HEK293 (cell line): ENCODE data around the gene ABCG8.

Source experiments
- MYNN ChIP-seq: fragments of 450-650 bp; formaldehyde crosslinking; IDR thresholded peaks from 2 replicates; pipeline ENCODE4 v1.5.1; 2016; ENCODE audit warnings: missing biosample characterization, missing genetic modification characterization, borderline replicate concordance
- TCF7L2 ChIP-seq: IDR thresholded peaks from 2 replicates; pipeline ENCODE4 v1.6.1; 2011; ENCODE audit warnings: low read depth, mild to moderate bottlenecking, inconsistent platforms, low read length, moderate library complexity, borderline replicate concordance
- TSHZ1 ChIP-seq: fragments of 450-650 bp; formaldehyde crosslinking; IDR thresholded peaks from 2 replicates; pipeline ENCODE4 v1.5.1; 2016; ENCODE audit warnings: missing biosample characterization, missing genetic modification characterization, borderline replicate concordance
- ZNF10 ChIP-seq: fragments of 450-650 bp; formaldehyde crosslinking; IDR thresholded peaks from 2 replicates; pipeline ENCODE4 v1.5.1; 2017; ENCODE audit warnings: missing biosample characterization, missing genetic modification characterization
- ZNF518A ChIP-seq: fragments of 450-650 bp; formaldehyde crosslinking; conservative IDR thresholded peaks from 2 replicates; pipeline ENCODE4 v1.5.1; 2016; ENCODE audit warnings: low read depth, missing biosample characterization, missing genetic modification characterization
- TF ChIP-seq, protein P1 (sequence below): fragments of 450-650 bp; formaldehyde crosslinking; IDR thresholded peaks from 2 replicates; pipeline ENCODE4 v1.5.1; 2016; ENCODE audit warnings: missing biosample characterization, missing genetic modification characterization
- TF ChIP-seq, protein P2 (sequence below): sonication (generic); formaldehyde crosslinking; IDR thresholded peaks from 2 replicates; pipeline ENCODE4 v1.8.1; 2022; ENCODE audit warnings: mild to moderate bottlenecking, moderate library complexity, missing genetic modification reagents

- TF ChIP-seq TCF7L2 (no peak), MYNN (tag by site-specific recombination) (no peak), ZNF518A (no peak), TSHZ1 (tag by site-specific recombination) (no peak), ZNF10 (no peak)
- TF ChIP-seq, protein P1, sequence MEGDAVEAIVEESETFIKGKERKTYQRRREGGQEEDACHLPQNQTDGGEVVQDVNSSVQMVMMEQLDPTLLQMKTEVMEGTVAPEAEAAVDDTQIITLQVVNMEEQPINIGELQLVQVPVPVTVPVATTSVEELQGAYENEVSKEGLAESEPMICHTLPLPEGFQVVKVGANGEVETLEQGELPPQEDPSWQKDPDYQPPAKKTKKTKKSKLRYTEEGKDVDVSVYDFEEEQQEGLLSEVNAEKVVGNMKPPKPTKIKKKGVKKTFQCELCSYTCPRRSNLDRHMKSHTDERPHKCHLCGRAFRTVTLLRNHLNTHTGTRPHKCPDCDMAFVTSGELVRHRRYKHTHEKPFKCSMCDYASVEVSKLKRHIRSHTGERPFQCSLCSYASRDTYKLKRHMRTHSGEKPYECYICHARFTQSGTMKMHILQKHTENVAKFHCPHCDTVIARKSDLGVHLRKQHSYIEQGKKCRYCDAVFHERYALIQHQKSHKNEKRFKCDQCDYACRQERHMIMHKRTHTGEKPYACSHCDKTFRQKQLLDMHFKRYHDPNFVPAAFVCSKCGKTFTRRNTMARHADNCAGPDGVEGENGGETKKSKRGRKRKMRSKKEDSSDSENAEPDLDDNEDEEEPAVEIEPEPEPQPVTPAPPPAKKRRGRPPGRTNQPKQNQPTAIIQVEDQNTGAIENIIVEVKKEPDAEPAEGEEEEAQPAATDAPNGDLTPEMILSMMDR: no peak
- TF ChIP-seq, protein P2, sequence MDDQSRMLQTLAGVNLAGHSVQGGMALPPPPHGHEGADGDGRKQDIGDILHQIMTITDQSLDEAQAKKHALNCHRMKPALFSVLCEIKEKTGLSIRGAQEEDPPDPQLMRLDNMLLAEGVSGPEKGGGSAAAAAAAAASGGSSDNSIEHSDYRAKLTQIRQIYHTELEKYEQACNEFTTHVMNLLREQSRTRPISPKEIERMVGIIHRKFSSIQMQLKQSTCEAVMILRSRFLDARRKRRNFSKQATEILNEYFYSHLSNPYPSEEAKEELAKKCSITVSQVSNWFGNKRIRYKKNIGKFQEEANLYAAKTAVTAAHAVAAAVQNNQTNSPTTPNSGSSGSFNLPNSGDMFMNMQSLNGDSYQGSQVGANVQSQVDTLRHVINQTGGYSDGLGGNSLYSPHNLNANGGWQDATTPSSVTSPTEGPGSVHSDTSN (CRISPR knock-in tag): no peak
Measured at GRCh38 chr2:43819491-43820163, 19.1 kb upstream of the ABCG8 start.
